Colon (tissue), 2 donors: ENCODE measurements around the gene PACRG.

ENCODE experiments used
- FAIRE-seq: peaks from 2 replicates; lab custom pipeline; 2012; peaks lifted over from hg19 to GRCh38; lab: Jason Lieb, UNC
- donor health status: control.
- donor health status: control.

PACRG gene

DNA sequence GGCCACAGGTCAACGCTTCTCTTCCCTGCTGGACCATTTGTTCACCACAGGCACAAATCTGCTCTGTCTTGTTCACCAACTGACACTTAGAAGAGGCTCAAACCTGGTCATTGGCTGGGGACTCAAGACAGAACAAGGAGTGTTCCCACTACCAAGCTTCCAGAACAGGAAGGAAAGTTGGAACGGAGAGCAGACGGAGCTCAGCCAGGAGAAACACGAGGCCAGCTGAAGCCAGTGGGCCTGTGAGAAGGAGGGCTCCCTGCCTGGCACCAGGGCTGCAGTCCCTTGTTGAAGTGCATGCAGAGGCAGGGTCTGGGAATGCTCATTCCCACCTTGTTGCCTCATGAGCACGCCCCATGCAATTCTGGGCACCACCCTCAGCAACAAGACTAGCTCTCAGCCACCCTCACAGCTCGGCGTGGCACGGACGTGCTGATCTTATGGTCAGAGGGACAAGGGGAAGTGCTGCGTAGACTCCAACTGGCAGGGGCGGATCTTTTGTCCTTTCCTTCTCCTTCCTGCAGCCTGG, 450.2 kb downstream of the PACRG start:
- FAIRE-seq: no peak

DNA sequence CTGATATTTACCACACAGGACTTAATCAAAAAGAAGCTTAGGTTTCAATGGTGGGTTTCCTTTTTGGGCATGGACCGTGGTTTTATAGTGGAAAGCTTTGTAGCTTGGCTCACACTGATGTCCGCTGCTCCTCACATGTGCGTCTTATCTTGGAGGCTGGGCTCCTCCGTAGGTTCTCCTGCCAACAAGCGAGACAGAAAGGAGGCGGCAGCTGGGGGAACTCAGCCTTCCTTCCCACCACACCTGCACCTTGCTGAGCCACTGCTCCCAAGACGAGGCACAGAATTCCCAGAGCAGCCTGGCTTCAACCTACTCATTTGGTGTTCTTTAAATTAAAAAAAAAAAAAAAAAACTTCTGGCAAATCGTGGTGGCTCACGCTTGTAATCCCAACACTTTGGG, 451.3 kb downstream of the PACRG start:
- no peak for FAIRE-seq

DNA sequence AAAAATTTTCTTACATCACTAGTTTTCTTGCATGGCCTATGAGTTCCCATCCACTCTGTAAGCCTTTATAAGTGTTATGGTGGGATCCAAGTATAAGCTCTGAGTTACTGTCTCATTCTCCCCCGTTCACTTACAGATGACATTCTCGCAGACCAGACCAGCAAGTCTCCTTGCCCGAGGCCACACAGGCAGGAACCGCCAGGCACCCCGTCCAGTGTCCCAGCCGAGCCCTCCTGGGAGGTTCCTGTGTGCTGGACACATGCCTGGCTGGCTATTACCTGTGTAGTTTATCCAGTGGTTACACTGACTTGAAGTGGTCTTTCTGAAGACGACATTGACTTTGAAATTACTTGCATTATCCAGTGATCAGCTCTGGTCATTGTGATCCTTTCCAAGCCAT, 451.9 kb downstream of the PACRG start:
- no peak for FAIRE-seq

DNA sequence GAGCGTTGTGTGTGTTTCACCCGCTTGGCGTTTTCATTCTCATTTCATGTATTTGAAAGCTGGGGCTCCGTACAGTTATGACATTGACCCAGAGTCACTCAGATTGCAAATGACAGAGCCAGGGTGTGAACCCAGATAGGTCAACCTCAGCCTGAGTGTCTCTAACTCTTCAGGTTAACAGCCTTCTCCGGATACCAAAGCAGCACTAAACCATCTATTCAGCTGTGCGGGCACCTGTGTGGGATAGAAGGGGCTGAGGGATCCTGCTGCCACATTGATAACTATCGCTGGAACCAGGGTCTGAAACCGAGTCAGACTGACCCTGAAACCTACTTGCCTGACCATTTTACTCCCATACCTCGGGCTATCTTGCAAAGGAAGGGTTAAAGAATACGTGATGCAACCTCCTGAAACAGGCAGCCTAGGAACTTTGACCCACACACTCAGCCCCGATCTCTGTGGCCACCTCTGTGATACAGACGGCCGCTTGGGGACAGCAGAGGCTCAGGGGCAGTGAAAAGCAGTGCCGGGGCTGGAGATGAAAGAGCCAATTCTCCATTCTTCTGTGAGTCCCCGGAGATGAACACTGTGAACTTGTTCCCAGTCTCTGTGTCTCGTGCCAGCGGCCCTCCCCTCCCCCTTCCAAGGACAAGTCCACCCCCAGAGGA, 453.2 kb downstream of the PACRG start:
- FAIRE-seq: no peak

DNA sequence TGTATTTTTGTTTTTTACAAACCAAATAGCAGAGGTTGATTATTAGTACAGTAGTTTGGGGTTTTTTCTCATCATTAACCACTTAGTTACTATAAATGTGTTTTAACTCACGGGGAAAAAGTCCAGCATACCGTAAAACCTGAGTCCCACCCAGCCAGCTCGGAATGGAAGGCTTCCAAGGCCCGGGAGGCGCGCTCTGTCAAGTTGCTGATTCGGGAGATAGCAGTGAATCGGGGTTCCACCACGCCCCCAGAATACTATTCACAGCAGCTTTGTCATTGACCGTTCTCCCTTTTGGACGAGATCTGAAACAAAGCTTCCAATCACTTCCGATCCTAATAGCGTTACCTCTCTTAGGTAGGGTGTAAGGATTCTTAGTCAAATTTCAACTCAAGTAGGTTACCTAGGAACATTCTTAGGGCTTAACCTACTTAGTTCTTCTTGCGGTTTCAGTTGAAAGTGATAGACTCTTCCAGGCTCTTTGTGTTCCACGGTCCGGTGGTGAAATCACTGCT, 453.9 kb downstream of the PACRG start:
- FAIRE-seq: no peak

DNA sequence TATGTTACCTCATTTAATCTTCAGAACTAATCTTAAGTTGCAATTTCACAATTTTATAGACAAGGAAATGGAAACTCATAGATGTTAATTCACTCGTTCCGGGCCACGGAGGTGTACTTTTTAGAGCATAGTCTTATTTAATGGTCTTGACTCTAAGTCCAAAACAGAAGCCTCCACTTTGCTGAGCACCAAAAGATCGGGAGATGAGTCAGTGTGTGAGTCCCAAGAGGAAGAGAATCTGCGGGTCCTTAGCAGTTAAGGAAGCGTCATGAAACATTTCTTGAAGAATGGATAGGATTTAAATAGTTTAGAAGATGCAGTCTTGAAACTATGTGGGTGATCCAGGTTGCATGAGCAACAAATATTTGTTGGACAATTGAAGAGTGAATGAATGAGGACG, 454.9 kb downstream of the PACRG start:
- FAIRE-seq: no peak

DNA sequence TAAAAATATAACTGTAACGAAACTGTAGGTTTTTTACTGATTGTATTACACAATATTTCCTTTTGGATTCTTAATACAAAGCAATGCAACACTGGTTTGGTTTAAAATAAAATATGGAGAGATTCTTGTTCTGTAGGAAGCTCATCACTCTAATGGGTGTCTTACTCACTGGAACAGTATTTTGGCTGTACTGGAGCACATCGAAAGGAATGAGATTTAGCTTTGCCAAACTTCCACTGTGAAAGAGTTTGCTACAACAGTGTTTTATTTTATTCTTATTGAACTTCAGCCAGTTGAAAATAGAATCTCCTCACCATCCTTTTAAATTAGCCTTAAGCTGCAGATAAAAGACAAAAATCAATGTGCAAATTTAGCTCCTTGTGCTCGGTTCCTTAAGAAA, 456.0 kb downstream of the PACRG start:
- no peak for FAIRE-seq

DNA sequence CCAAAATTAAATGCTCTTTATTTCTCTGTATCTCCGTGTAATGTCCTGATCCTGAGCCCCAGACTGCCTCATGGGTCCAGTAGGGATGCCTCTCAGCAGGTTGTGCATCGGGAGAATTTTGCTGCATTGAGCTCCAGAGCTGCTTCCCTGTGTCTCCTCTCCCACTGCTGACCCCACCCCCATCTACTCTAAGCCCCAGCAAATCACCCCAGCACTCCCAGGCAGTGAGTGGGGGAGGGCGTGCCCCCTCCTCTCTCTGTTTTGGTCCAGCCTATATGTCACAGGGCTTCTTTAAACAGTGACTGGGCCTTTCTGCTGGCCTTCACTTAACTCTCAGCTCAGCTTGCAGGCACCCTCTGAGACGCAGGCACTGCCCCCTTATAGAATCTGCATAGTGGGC, 458.0 kb downstream of the PACRG start:
- FAIRE-seq: no peak

DNA sequence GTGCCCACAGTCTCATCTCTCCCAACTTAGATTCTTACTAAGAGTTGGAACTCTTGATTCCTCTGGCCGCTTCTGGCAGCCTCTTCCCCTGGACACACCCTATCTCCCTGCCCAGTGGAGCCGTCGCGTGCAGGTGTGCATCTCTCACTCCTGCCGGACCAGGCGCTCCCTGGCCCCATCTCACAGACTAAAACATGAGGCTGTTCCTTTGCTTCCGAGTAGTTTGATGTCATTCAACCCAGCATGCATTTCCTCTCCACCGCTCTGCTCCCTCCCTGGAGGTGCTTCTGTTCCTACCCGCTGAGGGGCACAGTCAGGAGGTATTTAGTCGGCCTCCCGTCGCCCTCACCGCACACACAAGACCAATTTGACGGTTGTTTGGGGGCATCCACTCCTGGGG, 458.8 kb downstream of the PACRG start:
- no peak for FAIRE-seq

DNA sequence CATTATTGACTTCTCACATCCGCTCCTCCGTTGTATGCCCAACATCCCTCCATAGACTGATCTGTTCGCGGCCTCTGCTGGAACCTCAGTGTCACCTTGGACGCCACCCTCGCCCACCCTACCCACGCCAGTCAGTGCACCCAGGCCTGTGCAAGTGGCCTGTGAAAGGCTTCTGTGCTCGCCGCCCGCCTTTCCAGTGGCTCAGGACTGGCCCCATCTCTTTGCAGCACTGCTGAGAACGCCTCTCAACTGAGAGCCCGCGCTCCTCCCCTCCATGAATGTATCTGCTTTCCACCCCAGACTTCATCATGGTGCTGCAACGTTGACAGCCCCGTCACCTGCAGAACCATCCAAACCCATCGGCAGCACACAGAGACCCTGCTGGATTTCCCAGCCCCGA, 459.4 kb downstream of the PACRG start:
- no peak for FAIRE-seq

DNA sequence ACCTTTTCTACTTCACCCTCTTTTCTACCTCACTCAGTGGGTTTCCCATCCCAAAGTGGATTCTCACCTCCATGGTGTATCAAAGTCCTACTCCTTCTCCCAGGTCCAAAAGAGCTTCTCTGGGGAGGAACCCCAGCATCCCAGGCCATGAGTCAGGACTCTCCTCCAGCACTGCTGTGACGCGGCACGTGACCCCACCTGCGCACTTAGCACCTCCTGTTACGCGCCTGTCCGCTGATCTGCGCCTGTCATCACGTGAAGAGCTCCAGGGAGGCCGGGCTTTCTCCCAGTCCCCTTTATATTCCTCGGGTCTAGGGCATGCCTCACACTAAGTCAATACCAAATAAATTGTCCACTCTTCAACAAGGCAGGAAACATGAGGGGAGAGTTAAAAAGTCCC, 459.8 kb downstream of the PACRG start:
- no peak for FAIRE-seq

DNA sequence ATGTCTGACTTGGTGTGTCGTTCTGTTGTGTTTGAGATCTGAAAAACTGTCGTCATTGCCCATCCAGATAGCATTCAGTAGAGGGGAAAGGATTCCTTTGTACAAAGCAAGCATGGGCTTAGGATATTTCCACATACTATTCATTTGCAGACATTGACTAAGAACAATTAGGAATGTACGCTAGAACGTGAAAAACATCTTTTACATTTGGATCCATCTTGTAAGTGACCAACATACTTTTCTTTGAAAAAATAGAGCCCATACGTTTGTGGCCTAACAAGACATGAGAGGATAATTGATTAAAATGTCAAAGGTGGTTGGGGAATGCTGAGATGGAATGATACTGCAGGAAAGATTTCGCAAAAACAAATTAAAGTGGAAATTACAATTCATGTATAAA, 461.0 kb downstream of the PACRG start:
- no peak for FAIRE-seq

DNA sequence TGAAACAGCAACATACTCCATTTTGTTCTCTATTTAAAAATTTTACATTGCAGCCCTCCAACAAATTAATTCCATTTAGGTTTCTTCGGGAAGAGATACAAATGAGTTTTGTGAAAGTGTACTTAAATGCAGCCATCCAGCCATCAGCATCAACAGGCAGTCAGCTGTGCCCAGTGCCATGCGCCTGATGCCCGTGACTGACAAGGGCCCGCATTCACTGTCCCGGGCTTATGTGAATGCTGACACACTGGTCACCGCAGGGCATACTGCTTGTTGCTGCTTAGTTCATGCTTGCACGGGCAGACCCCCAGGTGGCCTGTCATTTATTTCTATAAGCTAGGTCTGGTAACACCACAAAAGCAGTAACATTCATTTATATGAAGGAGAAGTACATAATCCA, 461.8 kb downstream of the PACRG start:
- no peak for FAIRE-seq

DNA sequence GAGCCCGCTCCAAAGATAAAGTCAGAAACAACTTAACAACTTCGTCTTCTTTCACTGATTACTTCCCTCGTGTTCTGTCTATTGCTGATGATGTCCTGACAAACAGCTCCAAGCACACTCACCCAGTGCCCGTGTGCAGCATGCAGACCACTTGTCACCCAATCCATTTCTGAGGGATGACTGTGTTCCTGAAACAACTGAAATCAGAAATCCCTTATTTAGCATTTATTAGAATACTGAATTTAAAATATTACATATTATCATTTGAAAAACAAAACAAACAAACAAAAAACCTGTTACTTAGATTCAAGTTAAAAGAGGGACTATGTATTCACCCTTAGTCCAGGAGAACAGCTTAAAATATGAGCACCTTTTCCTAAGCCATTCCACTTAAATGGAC, 463.0 kb downstream of the PACRG start:
- FAIRE-seq: no peak

DNA sequence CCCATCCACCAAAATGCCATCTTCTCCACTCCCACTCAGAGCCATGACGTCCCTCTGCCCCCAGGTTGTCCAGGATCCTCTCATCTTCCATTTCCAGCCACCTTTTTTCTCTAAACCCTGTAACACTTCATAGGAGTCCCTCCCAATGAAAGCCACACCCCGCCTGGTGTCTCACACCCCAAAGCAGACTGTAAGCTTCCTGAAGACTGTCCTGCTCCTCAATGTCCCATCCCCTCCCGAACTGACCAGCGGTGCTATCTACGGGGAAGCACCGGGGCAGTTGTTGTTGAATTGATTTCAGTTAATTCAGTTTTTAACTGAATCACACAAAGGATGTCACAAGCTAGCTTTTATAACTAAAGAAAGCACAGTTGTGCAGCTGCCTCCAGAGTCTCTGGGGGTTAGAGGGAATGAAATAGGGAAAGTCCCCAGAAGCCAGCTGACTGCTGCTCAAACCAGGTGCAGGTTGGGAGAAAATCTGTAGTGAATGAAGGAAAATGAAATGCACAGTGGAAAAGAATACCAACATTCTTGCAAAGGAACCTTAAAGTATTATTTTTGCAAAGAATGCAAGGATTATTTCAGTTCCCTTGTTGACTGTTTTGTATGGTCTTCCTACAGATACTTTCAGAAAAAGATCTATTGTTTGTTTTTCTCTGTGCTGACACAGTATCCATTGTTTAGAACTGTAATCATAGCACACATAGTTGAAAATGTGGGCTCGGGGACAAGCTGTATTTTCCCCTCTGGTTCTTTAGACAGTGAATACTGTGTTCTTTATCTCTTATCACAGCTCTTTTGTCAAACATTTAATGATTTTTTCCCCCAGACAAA, 464.1 kb downstream of the PACRG start:
- no peak for FAIRE-seq

DNA sequence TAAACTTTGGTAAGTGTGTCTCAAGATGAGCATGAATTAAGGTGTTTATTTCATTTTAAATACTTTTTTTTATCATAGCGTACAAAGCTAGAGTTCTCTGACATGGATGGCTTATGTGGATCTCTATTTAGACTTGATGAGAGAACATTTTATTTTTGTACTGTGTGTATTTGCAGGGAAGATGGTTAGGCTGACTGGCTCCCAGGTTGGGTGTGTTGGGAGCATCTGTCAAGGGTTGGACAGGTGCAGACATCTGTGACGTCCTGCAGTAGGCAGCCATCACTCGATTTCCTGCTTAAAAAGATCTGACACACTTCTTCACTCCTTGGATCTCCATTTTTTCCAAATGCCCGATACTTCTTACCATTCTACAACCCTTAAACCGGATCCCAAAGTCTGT, 464.8 kb downstream of the PACRG start:
- FAIRE-seq: no peak

DNA sequence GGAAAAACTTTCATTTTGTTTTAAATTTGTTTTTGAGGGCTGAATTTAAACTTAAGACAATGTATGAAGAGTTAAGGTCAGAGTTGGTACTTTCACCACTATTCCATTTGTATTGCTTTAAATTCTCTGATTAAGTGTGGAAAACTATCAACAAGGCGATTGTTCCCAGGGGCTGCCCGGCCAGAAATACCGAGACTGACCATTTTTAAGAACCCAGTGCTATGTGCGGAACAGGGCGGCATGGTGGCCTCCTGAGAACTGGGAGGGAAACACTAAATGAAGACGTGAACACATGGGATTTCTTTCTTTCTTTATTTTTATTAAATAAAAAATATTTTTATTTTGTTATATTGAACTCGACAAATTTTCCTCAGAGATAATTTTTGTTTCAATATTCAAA, 465.6 kb downstream of the PACRG start:
- FAIRE-seq: no peak

DNA sequence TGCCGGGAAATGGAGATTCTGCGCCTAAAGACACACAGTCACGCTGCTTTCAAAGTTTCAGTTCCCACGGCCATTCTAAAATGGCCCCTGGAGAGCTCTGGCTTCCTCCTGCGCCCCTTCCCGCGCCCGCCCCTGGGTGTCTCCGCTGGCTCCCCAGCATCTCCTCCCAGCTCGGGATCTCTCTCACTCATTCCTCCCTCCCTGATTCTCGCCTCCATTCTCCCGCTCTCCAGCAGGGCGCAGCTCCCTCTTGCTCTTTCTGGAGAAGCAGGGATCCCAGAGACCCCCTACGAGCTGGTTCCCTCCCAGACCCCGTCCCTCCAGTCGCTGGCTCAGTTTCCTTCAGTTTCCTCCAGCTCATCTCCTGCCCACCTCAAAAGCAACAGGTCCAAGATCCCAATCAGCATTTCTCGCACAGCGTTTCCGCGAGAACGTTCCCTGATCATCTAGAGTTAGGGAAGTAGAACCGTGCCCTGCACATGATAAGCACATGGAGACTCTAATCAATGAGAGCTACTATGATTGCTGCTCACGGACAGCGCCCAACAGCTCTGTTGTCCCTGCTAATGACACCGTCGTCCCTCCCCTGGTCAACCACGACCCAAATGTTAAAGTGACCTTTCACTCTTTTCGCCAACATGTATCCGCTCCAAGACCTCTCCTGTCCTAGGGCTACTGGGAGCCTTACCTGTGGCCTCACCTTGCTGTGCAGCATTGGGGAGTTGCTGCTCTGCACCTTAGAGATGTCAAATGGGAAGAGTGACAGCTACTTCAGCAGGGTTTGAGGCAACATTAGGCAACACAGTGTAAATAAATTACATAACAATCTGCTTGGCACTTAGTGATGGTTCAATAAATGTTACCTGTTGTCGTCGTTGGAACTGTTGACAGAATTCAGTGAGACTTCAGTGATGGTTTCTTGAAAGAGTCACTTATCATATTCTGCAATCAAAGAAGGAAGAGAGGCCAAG, 468.2 kb downstream of the PACRG start:
- no peak for FAIRE-seq

DNA sequence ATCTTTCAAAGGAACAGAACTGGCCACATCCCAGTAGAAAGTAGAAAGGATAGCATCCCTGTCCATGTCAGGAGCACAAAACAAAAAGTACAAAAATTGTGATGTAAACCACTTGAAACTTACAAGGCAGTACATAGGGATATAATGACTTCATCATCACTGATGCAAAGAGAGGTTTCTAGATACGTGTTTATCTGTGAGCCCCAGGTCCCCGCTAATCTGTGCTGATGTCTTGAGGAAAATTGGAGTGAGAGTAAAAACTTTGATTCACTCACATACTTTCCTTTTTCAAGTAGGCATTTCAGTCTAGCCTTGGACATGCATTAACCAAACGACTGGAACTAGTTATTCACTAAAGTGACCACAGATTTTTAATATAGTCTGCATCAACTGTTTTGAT, 470.1 kb downstream of the PACRG start:
- no peak for FAIRE-seq

DNA sequence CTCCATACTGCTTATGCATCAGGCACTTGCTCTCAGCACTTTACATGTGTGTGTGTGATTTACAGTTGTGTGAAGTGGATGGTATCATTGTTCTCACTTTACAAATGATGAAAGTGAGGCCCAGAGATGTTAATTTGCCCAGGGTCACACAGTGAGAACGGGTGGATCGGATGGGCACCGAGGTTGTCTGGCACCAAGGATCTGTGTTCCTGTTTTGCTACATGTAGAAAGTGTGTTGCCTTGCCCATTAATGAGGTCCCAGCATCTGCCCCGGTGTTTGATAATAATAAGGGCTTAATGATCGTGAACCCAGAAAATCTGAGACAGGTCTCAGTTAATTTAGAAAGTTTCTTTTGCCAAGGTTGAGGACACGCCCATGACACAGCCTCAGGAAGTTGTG, 470.6 kb downstream of the PACRG start:
- FAIRE-seq: no peak

DNA sequence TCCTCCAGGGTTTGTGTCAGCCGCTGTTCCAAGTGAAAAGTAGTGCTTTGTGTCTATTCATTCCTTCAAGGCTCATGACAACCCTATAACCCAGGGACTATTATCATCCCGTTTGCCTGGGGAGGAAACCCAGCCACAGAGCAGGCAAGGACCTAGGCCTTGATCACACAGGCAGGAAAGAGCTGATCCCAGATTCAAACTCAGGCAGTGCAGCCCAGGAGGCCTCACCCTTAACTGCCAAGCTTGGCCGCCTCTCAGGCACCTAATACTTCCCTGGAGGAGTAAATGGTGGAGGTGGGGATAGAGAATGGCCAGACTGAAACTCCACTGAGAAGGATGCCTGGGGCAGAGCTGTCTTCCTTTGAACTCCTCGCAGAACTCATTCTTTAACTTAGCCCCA, 471.6 kb downstream of the PACRG start:
- no peak for FAIRE-seq

DNA sequence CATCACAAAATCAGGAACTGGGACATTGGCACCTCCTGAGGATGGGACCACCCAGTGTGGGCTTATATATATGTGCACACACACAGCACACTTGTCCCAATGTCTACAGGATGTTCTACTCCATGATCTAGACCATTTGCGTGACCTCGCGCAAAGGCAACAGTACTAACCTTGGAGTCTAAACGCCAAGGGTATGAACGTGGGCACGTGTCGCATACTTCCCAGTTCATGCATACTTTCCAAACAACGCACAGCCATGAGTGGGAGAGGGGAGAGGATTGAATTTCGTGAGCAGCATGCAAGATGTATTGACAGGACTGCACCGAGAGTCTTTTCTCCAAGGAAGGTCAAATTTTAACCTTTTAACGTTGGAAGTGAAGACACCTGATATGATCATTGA, 472.5 kb downstream of the PACRG start:
- FAIRE-seq: no peak
